ENCODE measurements around the gene ASPG.

The ASPG gene

DNA sequence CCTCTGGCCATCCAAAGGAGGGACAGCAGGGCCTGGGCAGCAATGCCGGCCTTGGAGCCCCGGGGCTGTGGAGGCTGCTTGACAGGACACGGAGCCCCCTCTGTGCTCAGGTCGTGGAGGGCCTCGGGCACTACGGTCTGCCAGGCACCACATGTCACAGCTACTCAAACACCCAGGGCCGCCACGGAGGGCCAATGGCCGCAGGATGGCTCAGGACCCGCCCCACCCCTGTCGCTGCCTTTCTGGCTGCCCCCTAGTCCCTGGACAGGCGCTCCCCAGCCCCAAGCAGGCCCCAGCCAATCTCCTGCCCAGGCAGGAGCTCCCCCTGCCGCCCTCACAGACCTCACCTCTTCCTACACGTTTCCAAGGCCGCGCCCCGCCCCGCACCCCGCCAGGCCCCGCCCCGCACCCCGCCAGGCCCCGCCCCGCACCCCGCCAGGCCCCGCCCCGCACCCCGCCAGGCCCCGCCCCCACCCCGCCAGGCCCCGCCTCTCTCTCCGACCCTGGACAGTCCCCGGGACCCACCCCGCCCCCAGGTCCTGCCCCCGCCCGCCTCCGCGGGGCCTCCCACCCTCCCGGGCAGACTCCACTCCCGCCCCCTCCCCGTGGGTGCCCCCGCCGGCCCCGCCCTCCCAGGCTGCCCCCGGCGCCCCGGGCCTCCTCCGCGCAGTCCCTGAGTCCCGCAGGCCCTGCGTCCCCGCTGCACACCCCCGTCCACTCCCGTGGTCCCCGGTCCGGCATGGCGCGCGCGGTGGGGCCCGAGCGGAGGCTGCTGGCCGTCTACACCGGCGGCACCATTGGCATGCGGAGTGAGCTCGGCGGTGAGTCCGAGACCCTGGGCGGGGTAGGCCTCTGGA lies at the start of gene ASPG:
Gene ASPG (plus strand): TSS at position 669 of the 857 bp plus-strand sequence. CDS start 71 bp downstream, at position 740.
- FAIRE-seq, result no peak
- no peak for DNase-seq (ENCODE audit: extremely low spot score, insufficient read length, low read depth)

- no peak for FAIRE-seq
- DNase-seq (ENCODE audit: extremely low spot score, insufficient read length, low read depth), result no peak
Observed at GRCh38 chr14:104036212-104036611, 49.3 kb upstream of the ASPG start.

GRCh38 chr14:104037074-104037473 lies 48.4 kb upstream of the ASPG start:
- FAIRE-seq (no peak), DNase-seq (ENCODE audit: extremely low spot score, insufficient read length, low read depth) (no peak)

GRCh38 chr14:104037903-104038302 lies 47.6 kb upstream of the ASPG start:
- no peak for FAIRE-seq
- DNase-seq (ENCODE audit: extremely low spot score, insufficient read length, low read depth), result no peak

- DNase-seq (ENCODE audit: extremely low spot score, insufficient read length, low read depth) (no peak), FAIRE-seq (no peak)
Observed at GRCh38 chr14:104039214-104039613, 46.3 kb upstream of the ASPG start.

GRCh38 chr14:104040539-104040938 lies 45.0 kb upstream of the ASPG start:
- FAIRE-seq, result no peak
- no peak for DNase-seq (ENCODE audit: extremely low spot score, insufficient read length, low read depth)

DNA sequence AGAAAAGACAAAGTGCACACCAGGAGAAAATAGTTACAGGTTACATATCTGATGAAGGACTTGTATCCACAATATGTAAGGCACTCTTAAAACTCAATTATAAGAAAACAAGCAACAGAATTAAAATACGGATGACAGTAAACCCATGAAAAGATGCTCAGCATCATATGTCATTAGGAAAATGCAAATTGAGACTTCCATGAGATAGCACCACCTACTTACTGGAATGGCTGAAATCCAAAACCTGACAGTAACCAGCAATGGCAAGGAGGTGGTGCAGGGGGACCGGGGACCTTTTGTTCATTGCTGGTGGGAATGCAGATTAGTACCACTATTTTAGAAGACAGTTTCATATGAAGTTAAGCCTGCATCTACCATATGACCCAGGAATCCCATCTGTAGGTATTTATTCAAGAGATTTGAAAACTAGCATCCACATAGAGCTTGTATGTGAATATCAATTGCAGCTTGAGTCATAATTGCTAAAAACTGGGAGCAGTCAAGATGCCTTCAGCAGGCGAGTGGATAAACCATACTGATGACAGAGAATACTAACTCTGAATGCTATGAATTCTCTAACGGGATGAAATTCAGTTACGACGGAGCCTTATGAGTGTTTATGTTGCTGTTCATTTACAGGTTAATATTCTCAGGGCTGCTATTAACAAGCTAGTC lies 43.9 kb upstream of the ASPG start:
- FAIRE-seq (no peak), DNase-seq (ENCODE audit: extremely low spot score, insufficient read length, low read depth) (no peak)

DNA sequence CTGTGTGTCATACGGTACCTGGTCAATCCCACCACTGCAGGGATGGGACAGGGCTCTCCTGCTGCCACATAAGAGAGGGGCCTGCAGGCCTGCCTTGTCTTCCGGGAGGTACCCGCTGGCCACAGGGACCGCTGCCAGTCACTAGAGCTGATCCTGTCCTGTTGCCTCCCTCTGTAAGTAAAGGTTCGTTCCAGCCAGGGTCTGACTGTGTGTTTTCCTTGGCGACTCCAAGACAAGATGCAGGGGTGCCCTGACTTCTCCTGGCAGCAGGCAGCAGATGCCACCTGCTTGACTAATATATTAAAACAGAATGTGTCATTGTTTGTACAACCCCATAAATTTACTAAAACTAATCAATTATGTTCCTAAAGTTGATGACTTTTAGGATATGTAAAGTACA lies 41.5 kb upstream of the ASPG start:
- DNase-seq (ENCODE audit: extremely low spot score, insufficient read length, low read depth), result no peak
- FAIRE-seq, result no peak

DNA sequence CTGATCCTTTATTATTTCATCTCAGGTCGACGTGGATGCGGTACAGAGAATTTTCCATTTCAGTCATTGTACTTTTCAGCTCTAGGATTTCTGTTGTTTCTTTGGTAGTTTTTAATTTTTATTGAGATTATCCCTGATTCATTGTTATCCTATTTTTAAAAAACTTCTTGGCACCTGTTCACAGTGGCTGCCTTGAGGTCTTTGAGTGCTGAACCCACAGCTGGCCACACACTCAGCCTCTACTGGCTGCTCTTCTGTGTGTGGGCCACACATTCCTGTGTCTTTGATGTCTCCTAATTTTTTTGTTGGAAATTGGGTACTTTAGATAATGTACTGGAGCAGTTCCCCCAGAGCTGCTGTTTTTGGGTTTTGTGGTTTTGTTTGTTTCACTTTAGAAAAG lies 37.7 kb upstream of the ASPG start:
- DNase-seq (ENCODE audit: extremely low spot score, insufficient read length, low read depth) (no peak), FAIRE-seq (no peak)

DNA sequence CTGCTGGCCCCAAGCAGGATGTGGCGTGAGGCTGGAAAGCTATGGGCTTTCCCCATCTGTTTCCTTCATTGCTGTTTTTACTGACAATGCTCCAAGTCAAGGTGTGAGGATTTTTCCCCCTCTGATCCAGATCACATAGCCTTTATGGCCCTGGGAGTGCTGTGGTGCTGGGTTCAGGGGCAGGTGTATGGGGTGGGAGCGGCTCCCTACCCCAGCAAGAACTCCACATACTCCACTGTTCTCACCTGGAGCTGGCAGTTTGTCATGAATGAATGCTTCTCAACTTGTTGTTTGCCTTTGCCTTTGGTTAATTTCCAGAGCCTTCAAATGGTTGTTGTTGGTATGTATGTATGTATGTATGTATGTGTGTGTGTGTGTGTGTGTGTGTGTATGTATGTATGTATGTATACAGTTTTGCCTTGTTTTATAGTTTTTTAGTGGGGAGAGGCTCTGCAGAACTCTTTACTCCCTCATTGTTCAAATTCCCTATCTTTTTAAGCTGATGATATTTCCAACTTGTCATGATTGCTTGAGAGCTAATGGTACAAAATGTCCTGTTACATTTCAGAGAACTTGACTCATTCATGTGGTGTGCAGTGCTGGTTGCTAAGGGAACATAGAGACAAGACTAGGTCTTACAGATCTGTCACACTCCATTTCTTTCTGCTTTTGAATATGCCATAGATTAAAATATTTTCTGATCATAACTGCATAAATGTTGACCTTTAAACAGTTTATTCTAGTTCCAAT lies 36.6 kb upstream of the ASPG start:
- no peak for FAIRE-seq
- DNase-seq (ENCODE audit: extremely low spot score, insufficient read length, low read depth), result no peak

DNA sequence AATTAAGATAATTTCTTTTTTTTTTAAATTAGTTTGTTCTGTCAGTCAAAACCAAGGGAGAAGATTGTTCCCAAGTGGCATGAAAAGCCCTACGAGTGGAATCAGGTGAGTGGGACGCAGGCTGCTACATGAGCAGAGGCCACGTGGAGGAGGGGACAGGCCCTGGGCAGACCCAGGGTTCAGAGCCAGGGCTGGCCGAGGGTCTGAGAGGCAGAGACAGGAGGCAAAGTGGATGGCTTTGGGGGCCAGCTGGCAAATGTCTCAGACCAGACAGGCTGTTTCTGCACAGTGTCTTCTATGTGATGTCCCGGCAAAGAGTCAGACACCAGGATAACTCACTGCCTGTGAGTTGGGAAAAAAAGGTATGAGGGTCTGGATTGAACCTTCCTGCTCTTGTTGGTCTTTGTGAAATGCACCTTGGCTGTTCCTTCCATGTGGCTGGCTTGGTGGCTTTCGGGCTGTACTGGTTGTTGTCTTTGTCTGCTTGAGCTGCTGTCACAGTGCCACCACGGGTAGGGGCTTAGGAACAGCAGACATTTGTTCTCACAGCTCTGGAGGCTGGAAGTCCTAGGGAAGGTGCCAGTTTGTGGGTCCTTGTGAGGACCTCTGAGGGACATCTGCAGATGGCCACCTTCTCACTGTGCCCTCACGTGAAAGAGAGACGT lies 35.8 kb upstream of the ASPG start:
- no peak for FAIRE-seq

DNA sequence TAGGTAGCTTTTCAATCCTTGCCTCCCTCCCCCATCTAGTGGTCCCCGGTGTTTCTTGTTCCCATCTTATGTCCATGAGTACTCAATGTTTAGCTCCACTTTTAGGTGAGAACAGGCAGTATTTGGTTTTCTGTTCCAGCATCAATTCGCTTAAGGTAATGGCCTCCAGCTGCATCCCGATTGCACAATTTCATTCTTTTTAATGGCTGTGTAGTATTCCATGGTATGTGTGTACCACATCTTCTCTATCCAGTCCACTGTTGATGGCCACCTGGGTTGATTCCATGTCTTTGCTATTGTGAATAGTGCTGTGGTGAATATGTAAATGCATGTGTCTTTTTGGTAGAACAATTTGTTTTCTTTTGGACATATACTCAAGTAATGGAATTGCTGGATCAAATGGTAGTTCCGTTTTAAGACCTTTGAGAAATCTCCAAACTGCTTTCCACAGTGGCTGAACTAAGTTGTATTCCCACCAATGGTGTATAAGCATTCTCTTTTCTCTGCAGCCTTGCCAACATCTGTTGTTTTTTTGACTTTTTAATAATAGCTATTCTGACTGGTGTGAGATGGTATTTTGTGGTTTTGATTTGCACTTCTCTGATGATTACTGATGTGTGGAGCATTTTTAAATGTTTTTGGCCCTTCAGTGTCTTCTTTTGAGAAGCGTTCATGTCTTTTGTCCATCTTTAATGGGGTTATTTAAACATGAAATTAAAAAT lies 34.2 kb upstream of the ASPG start:
- FAIRE-seq (no peak), DNase-seq (ENCODE audit: extremely low spot score, insufficient read length, low read depth) (no peak)

More for the DNA sequence above, 35.8 kb upstream of the ASPG start:
- no peak for DNase-seq (ENCODE audit: extremely low spot score, insufficient read length, low read depth)

GRCh38 chr14:104054222-104054905 lies 31.1 kb upstream of the ASPG start:
- DNase-seq (ENCODE audit: extremely low spot score, insufficient read length, low read depth), result no peak
- no peak for FAIRE-seq

DNA sequence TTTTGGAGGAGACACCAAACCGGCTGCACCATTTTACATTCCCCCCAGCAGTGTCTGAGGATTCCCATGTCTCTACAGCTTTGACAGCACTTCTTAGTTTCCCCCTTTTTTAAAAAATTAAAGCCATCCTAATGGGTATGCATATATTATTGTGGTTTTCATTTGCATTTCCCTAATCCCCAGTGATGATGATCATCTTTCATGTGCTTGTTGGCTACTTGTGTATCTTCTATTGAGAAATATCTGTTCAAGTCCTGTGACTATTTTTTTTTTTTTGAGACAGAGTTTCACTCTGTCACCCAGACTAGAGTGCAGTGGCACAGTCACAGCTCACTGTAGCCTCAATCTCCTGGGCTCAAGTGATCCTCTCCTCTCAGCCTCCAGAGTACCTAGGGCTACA lies 23.2 kb upstream of the ASPG start:
- DNase-seq (ENCODE audit: extremely low spot score, insufficient read length, low read depth) (no peak), FAIRE-seq (no peak)

- no peak for DNase-seq (ENCODE audit: extremely low spot score, insufficient read length, low read depth)
- FAIRE-seq, result no peak
Observed at GRCh38 chr14:104064003-104064402, 21.5 kb upstream of the ASPG start.

GRCh38 chr14:104066279-104066678 lies 19.2 kb upstream of the ASPG start:
- FAIRE-seq (no peak), DNase-seq (ENCODE audit: extremely low spot score, insufficient read length, low read depth) (no peak)

- DNase-seq (ENCODE audit: extremely low spot score, insufficient read length, low read depth), result no peak
- no peak for FAIRE-seq
Observed at GRCh38 chr14:104066719-104067295, 18.7 kb upstream of the ASPG start.

GRCh38 chr14:104069541-104069940 lies 16.0 kb upstream of the ASPG start:
- no peak for DNase-seq (ENCODE audit: extremely low spot score, insufficient read length, low read depth)
- FAIRE-seq, result no peak

GRCh38 chr14:104072586-104072985 lies 12.9 kb upstream of the ASPG start:
- DNase-seq (ENCODE audit: extremely low spot score, insufficient read length, low read depth) (no peak), FAIRE-seq (no peak)
